GM18907 (cell line): ENCODE data around the gene PTPRT.

Experiments
- ATAC-seq: cut with Tn5 transposase; IDR thresholded peaks from one replicate; pipeline ENCODE4 v1.9.1; 2021; ENCODE audit warnings: mild to moderate bottlenecking, moderate library complexity; ENCODE audit not compliant: unreplicated experiment

The PTPRT gene

GRCh38 chr20:42093542-42094440 is 1095.9 kb downstream of the PTPRT start:
- ATAC-seq, result no peak

GRCh38 chr20:42093041-42093440 is 1096.7 kb downstream of the PTPRT start:
- no peak for ATAC-seq

- ATAC-seq, result no peak
These were observed 1104.3 kb downstream of the PTPRT start for GRCh38 chr20:42085366-42085765.

- no peak for ATAC-seq
These were observed 1106.4 kb downstream of the PTPRT start for GRCh38 chr20:42083280-42083679.

- ATAC-seq, result no peak
These were observed 1107.1 kb downstream of the PTPRT start for GRCh38 chr20:42082611-42083010.

- ATAC-seq, result no peak
These were observed 1108.8 kb downstream of the PTPRT start for GRCh38 chr20:42080956-42081355.

- no peak for ATAC-seq
These were observed 1114.8 kb downstream of the PTPRT start for GRCh38 chr20:42074944-42075343.

GRCh38 chr20:42067596-42067995 is 1122.1 kb downstream of the PTPRT start:
- no peak for ATAC-seq

GRCh38 chr20:42067174-42067573 is 1122.5 kb downstream of the PTPRT start:
- no peak for ATAC-seq

GRCh38 chr20:42063141-42063540 is 1126.6 kb downstream of the PTPRT start:
- ATAC-seq, result no peak

- ATAC-seq, result no peak
These were observed 1136.4 kb downstream of the PTPRT start for GRCh38 chr20:42053350-42053749.

- ATAC-seq, result no peak
These were observed 1137.8 kb downstream of the PTPRT start for GRCh38 chr20:42051921-42052320.

- ATAC-seq, result no peak
These were observed 1143.2 kb downstream of the PTPRT start for GRCh38 chr20:42046371-42047085.

- no peak for ATAC-seq
These were observed 1145.8 kb downstream of the PTPRT start for GRCh38 chr20:42043921-42044320.

GRCh38 chr20:42041000-42041565 is 1148.6 kb downstream of the PTPRT start:
- ATAC-seq, result no peak

- ATAC-seq, result no peak
These were observed 1161.9 kb downstream of the PTPRT start for GRCh38 chr20:42027746-42028268.

GRCh38 chr20:42026599-42026998 is 1163.1 kb downstream of the PTPRT start:
- ATAC-seq, result no peak

- no peak for ATAC-seq
These were observed 1165.1 kb downstream of the PTPRT start for GRCh38 chr20:42024653-42025052.
